Activated CD4-positive, alpha-beta T cell treated with anti-CD3 and anti-CD28 coated beads, Interleukin-2, amount 50 U/mL, for 16 hours (primary cell): ENCODE measurements around the gene EIF4ENIF1.
"Not testable (repeated sequence)": the region's sequence is repeated elsewhere in the genome, so short reads cannot be mapped to it uniquely, and the experiment has no call there.

Experiments
- DNase-seq: peaks from one replicate; pipeline ENCODE4 v3.0.0-alpha.2; 2020

The EIF4ENIF1 gene

DNA sequence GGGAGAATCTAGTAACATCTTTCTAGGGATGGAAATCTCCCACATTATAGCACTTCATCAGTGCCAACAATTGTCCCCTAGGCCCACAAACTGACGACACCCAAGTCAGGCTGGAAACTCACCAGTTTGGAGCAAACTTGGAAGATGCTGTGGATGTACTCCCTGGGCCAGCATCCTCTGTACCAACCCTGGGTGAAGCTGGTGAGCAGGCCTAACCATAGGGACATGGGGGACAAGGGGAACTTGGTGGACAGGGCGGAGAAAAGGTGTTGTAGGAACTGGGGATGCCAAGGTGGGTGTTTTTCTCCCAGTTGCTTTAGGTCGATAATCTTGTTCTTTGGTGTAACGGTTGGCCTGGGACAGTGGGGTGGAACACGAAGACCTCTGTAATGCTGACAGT lies 48.0 kb downstream of the EIF4ENIF1 start:
- no peak for DNase-seq

DNA sequence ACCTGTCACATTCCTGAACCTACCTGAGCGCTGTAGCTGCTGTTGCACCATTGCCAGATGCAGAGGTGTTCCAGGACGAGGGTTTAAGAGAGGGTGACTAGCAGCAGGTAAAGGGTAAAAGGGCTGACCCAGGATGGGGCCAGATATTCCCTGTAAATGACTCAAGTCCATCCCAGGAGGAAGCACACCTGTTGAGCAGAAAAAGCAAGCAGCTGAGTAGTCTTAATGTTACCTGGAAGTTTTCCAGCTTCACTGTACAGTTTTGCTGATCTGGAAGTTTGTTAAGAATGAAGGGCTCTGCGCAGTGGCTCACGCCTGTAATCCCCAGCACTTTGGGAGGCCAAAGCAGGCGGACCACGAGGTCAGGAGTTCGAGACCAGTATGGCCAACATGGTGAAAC lies 49.0 kb downstream of the EIF4ENIF1 start:
- DNase-seq: no peak

DNA sequence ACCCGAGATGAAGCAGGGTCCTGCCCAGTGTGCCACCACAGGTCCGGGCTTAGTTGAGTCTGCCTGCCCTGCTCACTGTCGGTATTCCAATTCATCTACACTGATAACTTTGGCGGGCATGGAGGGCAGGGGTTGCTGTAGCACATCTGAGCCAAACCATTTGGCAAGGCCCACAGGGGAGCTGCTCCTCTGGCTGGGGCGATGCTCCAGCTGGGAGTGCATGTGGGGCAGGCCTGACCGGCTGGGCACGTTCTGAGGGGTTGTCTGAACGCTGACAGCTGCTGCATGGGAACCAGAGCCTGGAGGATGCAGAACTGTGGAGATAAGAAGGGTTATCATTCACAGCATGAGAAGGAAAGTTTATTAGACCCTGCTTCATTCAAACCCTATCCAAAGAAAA lies 49.8 kb downstream of the EIF4ENIF1 start:
- no peak for DNase-seq

DNA sequence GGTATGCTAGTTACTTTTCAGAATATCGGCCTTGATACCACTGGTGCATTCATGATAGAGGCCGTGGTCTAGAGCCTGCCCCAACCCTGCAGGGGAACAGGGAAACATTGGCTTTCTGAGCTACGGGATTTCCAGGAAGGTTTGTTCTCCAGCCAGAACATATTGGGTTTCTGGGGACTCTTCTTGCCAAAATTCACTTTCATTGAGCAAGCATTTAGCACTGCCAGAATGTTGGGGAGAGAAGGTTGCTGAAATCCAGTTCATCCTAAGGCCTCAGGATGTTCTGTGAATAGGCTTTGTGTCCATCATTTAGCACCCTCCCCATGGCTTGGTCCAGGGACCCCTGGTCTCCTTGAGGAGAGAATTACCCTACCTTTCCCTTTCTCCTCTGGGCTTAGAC lies 53.5 kb downstream of the EIF4ENIF1 start:
- no peak for DNase-seq

DNA sequence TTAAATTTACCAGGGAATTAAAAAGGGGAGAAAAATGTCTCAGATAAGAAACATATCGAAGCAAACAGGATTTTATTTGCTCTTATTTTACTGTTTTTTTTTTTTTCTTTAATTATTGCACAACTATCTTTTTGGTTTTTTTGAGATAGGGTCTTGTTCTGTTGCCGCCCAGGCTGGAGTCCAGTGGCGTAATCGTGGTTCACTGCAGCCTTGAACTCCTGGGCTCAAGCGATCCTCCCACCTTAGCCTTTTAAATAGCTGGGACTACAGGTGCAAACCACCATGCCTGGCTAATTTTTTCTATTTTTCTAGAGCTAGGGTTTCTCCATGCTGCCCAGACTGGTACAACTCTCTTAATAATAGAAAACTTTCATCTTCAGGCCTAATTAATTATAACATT lies 57.7 kb downstream of the EIF4ENIF1 start:
- no peak for DNase-seq

DNA sequence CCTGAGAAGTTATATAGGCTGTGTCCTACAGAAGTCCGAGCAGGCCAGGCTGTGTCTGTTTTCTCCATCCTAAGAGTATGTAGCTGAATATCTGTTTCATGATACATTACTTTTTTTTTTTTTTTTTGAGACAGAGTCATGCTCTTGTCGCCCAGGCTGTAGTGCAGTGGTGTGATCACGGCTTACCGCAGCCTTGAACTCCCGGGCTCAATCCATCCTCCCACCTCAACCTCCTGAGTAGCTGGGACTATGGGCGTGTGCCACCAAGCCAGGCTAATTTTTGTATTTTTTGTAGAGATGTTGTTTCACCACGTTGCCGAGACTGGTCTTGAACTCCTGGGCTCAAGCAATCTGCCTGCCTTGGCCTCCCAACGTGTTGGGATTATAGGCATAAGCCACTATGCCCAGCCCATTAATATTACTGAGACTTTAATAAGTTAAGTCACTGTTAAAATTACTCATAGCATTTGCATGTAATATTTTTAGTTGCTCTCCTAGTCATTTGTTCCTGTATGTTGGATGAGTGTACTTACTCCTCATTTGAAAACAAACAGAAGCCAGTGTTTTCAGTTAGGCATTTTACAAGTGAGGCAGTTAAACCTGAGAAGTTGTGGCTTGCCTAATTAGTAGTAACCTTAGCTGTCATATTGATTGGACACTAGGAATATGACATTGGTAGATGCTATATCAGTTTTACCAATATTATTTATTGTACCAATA lies 64.2 kb downstream of the EIF4ENIF1 start:
- peak; percentile 10 for DNase-seq

DNA sequence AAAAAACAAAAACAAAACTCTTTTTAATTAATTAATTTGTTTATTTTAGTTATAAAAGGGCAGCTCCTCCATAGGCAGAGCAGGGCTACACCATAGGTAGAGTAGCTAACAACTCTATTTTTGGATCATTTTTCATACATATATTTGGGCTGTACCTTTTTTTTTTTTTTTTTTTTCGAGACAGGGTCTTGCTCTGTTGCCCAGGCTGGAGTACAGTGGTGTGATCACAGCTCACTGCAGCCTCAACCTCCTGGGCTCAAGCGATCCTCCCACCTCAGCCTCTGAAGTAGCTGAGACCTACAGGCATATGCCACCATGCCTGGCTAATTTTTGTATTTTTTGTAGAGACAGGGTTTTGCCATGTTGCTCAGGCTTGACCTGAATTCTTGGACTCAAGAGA lies 87.3 kb downstream of the EIF4ENIF1 start:
- not testable (repeated sequence) for DNase-seq

DNA sequence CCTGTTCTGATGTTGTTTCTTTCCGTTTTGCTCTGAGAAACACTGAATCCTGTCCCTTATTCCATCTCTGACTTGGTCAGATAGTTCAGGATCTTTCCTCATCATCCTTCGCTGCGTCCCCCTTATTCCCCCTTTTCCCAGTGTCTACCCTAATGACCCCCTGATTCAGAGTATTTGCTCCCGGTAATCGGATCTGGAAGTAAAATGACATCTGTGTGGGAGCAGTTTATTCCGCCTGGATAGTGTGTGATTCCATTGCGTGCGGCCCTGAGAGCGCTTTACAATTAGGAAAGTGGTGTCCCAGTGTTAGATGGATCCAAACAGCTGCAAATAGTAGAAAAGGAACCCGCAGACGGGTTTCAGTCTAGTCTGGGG lies 89.6 kb downstream of the EIF4ENIF1 start:
- no peak for DNase-seq

DNA sequence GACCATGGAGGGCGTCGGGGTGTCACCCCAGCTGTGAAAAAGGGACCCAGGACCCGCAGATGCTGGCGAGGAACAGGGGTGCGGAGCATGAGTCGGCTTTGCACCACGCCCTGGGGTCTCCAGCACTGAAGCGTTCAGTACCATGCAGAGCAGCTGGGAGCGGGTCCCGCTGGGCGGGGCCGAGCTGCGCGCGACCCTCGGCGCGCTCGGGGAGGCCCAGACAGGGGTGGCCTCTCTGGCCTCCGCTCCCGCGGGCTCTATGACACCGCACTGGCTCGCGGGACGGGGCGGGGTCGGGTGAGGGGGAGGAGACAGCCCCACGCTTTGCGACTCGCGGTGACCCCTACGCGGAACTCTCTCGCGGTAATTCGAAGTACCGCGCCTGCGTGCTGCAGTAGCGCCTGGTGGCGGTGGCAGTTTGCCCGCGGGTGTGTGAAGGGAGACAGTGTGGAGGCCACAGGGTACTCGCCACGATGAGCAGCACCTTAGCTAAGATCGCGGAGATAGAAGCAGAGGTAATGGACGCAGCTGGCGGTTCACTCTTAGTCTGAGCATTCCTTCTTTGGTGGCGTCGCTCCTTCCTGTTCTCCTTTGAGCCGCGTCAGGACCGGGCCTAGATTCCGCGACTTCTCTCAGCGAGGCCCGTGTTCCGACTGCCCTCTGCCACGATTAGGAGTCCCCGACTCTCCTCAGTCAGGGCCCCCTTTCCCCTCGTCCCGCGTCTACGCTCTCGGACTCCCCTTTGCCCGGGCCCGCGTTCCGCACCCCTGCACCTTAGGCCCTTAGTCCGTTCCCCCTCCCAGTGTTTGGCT lies 90.2 kb downstream of the EIF4ENIF1 start, which contains the start of gene DRG1:
TSS of gene DRG1 (plus strand) at position 394 of the 812 bp plus-strand sequence. CDS start at position 474, 80 bp downstream.
- DNase-seq: peak; percentile 98

DNA sequence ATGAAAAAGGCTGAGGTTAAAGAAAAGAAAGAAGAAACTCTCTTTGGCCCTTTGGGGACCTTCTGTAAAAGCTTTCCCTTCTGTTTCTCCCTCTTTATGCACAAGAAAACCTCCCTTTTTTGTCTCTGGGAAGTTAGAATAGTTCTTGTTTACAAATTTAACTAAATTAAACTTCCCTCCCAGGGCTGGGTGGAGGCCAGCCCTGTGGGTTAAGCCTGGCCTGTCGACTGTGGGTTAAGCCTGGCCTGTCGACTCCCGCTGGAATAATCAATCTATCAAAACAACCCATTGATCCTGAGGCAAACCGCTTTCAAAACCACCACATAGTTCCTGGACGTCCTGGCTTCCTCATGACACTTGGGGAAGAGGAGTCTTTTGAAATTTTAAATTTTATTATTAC lies 91.4 kb downstream of the EIF4ENIF1 start:
- DNase-seq: no peak

DNA sequence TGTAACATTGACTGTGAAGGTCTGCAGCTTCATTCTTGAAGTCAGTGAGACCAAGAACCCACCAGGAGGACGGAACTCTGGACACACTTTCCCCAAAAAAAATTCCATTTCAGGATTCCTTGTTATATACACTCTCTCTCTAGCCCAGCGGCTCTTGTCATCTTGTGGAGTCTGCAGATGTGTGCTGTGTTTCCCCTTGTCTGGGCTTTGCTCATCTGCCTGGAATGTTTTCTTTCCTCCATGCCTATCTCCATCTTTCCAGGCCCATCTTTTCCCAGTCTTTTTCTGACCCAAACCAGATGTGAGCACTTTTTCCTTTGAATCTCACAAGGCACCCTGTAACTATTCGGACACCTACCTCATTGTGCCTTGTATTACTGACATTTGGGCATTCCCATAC lies 95.3 kb downstream of the EIF4ENIF1 start:
- DNase-seq: no peak

DNA sequence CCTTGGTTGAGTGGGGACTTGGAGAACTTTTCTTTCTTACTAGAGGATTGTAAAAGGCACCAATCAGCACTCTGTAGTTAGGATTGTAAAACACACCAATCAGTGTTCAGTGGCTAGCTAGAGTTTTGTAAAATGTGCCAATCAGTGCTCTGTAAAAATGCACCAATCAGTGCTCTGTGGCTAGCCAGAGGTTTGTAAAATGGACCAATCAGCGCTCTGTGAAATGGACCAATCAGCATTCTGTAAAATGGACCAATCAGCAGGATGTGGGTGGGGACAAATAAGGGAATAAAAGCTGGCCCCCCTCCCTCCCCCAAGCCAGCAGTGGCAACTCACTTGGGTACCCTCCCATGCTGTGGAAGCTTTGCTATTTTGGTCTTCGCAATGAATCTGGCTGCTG lies 95.7 kb downstream of the EIF4ENIF1 start:
- DNase-seq: no peak
